T-helper 1 cell treated with Interleukin-12 subunit alpha and Interleukin-12 subunit beta and Interleukin-4 antibody, amounts not matched to agents 30 ng/mL and 1 ng/mL, for 36 hours (primary cell): ENCODE measurements around the gene ZRANB1. TPM values are rescaled to one million over a fixed set of nuclear protein-coding genes. Genes with fewer than 3 reads are reported as not detected.

ENCODE experiments used
- intact Hi-C: fragments of 100-400 bp; cut with micrococcal nuclease; formaldehyde crosslinking; loops from one replicate; pipeline ENCODE4 v1.15.1; 2024
- total RNA-seq: library from RNA; stranded (reverse); gene quantifications from 2 replicates; pipeline ENCODE4 v1.2.3, GENCODE V29; 2022

Gene ZRANB1
- total RNA-seq, 1 donor from 2014 or later, result 13.3 TPM

GRCh38 chr10:124993345-124993708, 51.4 kb downstream of the ZRANB1 start:
- intact Hi-C loops, result no loop called here

GRCh38 chr10:124993736-124994451, 52.0 kb downstream of the ZRANB1 start:
- intact Hi-C loops, result no loop called here

- intact Hi-C loops, result no loop called here
Observed at GRCh38 chr10:124994573-124995473, 52.9 kb downstream of the ZRANB1 start.

GRCh38 chr10:124995605-124996004, 53.7 kb downstream of the ZRANB1 start:
- intact Hi-C loops, result no loop called here

- intact Hi-C loops, result no loop called here
Observed at GRCh38 chr10:124996127-124996853, 54.4 kb downstream of the ZRANB1 start.

- intact Hi-C loops, result no loop called here
Observed at GRCh38 chr10:124996854-124997215, 54.9 kb downstream of the ZRANB1 start.

GRCh38 chr10:124997306-124997705, 55.4 kb downstream of the ZRANB1 start:
- intact Hi-C loops, result no loop called here

- intact Hi-C loops, result no loop called here
Observed at GRCh38 chr10:124997771-124998623, 56.1 kb downstream of the ZRANB1 start.

- intact Hi-C loops, result no loop called here
Observed at GRCh38 chr10:124998624-124999291, 56.8 kb downstream of the ZRANB1 start.

- intact Hi-C loops, result no loop called here
Observed at GRCh38 chr10:124999433-125000365, 57.8 kb downstream of the ZRANB1 start.

GRCh38 chr10:125000366-125001312, 58.7 kb downstream of the ZRANB1 start:
- intact Hi-C loops, result no loop called here

GRCh38 chr10:125001313-125002046, 59.6 kb downstream of the ZRANB1 start:
- intact Hi-C loops, result no loop called here

- intact Hi-C loops, result no loop called here
Observed at GRCh38 chr10:125002047-125002422, 60.1 kb downstream of the ZRANB1 start.

- intact Hi-C loops, result no loop called here
Observed at GRCh38 chr10:125002423-125003145, 60.7 kb downstream of the ZRANB1 start.

- intact Hi-C loops, result no loop called here
Observed at GRCh38 chr10:125003146-125003900, 61.4 kb downstream of the ZRANB1 start.

GRCh38 chr10:125003901-125004467, 62.1 kb downstream of the ZRANB1 start:
- intact Hi-C loops, result no loop called here
